Esophagus muscularis mucosa (tissue), 4 donors: ENCODE measurements around the gene FXYD5. TPM values are rescaled to one million over a fixed set of nuclear protein-coding genes. Genes with fewer than 3 reads are reported as not detected.

ENCODE experiments used
- DNase-seq: peaks from one replicate; pipeline ENCODE4 v3.0.0-alpha.2; 2017; ENCODE audit errors: extremely low spot score
- H3K27ac ChIP-seq, 4 donors: fragments of 200-600 bp; sonication (generic); replicated peaks in 1 of 4; 1 replicate in 3 of 4; 2 replicates in 1 of 4; pipeline ENCODE4 v1.5.1; 2016 to 2019; ENCODE audit warnings: mild to moderate bottlenecking in 1 of 4
- H3K27me3 ChIP-seq, 4 donors: fragments of 200-600 bp; sonication (generic); one replicate each; pipeline versions ENCODE4 v1.5.1 to v1.6.0; 2016 to 2019
- H3K36me3 ChIP-seq, 4 donors: fragments of 200-600 bp; sonication (generic); one replicate each; pipeline ENCODE4 v1.5.1; 2016 to 2019
- H3K4me1 ChIP-seq, 4 donors: fragments of 200-600 bp; sonication (generic); one replicate each; pipeline ENCODE4 v1.5.1; 2016 to 2019
- H3K4me3 ChIP-seq, 4 donors: fragments of 200-600 bp; sonication (generic); 1 replicate in 2 of 4; 2 replicates in 2 of 4; pipeline ENCODE4 v1.5.1; 2016 to 2019; ENCODE audit warnings: mild to moderate bottlenecking in 4 of 4, moderate library complexity in 1 of 4
- H3K9me3 ChIP-seq, 4 donors: fragments of 200-600 bp; sonication (generic); 1 replicate in 3 of 4; 2 replicates in 1 of 4; pipeline ENCODE4 v1.5.1; 2016 to 2019
- EP300 ChIP-seq: sonication (generic); formaldehyde crosslinking; IDR thresholded peaks from one replicate; pipeline ENCODE4 v1.6.1; 2017; ENCODE audit warnings: antibody characterized with exemption
- POLR2A ChIP-seq: fragments of 450-650 bp; IDR thresholded peaks from one replicate; pipeline ENCODE4 v1.6.1; 2017; ENCODE audit warnings: antibody characterized with exemption, moderate library complexity, mild to moderate bottlenecking, low read depth
- POLR2AphosphoS5 ChIP-seq, 2 donors: sonication (generic); formaldehyde crosslinking; IDR thresholded peaks; one replicate each; pipeline ENCODE4 v1.6.1; 2017; ENCODE audit warnings: antibody characterized with exemption in 2 of 2
- WGBS: methylation state at CpG from one replicate; pipeline ENCODE4 v1.1.5; 2018; 5-methylcytosine and 5-hydroxymethylcytosine counted together
- intact Hi-C: fragments of 100-400 bp; cut with DNase I; formaldehyde crosslinking; loops from one replicate; pipeline ENCODE4 v1.15.1; 2023
- total RNA-seq, 4 donors: library from RNA; depleted of rRNA; stranded (reverse); fragments of >200 nt; gene quantifications; one replicate each; pipeline versions ENCODE4 v1.1.0 to v1.2.1, GENCODE V29; 2016
- TF ChIP-seq, protein P1 (sequence below), 3 experiments: fragments of 200-600 bp in 2 of 3; fragments of 450-650 bp in 1 of 3; sonication (generic) in 2 of 3; IDR thresholded peaks; one replicate each; pipeline ENCODE4 v1.5.1; 2017 to 2019; ENCODE audit warnings: antibody characterized with exemption in 3 of 3, mild to moderate bottlenecking in 2 of 3, moderate library complexity in 1 of 3

The FXYD5 gene
- total RNA-seq, 4 donors from 2014 or later, result 26.6 to 49.3 (median 43.0) TPM

DNA sequence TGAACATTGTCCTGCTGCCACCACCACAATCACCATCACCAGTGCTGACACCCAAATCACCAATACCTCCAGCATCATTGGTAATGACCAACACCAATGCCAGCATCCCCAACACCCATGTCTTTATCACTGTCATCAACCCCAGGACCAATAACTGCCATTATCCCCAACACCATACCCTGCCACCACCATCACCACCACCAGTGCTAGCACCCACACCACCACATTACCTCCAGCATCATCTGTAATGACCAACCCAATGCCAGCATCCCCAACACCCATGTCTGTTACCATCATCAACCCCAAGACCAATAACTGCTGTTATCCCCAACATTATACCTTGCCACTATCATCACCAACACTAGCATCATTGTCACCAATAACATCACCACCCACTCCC lies 22.3 kb upstream of the FXYD5 start:
- no peak for DNase-seq
- Histone ChIP-seq H3K4me1 (peaks cover 5 to 26% (median 13%) of the 10 kb centered on the region in 4 donors), H3K36me3 (no peaks in the 10 kb centered on the region), H3K27ac (no peak overlapping the region), H3K4me3 (peak overlapping the region; percentile 34 to 50 (median 41)), H3K27me3 (no peaks in the 10 kb centered on the region), H3K9me3 (no peaks in the 10 kb centered on the region)
- TF ChIP-seq POLR2A, result no peak
- TF ChIP-seq EP300, result no peak
- TF ChIP-seq, protein P1, sequence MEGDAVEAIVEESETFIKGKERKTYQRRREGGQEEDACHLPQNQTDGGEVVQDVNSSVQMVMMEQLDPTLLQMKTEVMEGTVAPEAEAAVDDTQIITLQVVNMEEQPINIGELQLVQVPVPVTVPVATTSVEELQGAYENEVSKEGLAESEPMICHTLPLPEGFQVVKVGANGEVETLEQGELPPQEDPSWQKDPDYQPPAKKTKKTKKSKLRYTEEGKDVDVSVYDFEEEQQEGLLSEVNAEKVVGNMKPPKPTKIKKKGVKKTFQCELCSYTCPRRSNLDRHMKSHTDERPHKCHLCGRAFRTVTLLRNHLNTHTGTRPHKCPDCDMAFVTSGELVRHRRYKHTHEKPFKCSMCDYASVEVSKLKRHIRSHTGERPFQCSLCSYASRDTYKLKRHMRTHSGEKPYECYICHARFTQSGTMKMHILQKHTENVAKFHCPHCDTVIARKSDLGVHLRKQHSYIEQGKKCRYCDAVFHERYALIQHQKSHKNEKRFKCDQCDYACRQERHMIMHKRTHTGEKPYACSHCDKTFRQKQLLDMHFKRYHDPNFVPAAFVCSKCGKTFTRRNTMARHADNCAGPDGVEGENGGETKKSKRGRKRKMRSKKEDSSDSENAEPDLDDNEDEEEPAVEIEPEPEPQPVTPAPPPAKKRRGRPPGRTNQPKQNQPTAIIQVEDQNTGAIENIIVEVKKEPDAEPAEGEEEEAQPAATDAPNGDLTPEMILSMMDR (IDR thresholded peaks at IDR 0.05), result no peak
- TF ChIP-seq POLR2AphosphoS5 (IDR thresholded peaks at IDR 0.05), result no peak
- intact Hi-C loops, result no loop called here

DNA sequence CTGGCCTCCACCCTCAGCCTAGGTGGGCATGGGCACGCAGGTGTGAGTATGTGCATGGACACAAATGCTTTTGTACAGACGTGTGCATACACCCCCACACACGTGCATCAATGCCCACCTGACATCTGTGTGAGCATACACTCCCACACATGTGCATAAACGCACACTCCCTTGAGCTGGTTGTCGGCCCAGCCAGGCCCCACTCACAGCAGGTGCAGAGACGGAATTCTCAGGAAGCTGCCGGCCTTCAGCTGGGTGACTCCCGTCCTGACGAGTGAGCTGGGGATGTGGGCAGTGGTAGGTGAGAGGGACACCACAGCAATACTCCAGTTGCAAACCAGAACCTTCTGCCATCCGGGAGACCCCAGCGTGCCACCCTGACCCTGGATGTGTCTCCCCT lies 20.7 kb upstream of the FXYD5 start:
- TF ChIP-seq EP300, result no peak
- no peak for TF ChIP-seq POLR2AphosphoS5 (IDR thresholded peaks at IDR 0.05)
- TF ChIP-seq, protein P1 (IDR thresholded peaks at IDR 0.05), result no peak
- no peak for TF ChIP-seq POLR2A
- Histone ChIP-seq H3K36me3 (no peaks in the 10 kb centered on the region), H3K9me3 (no peaks in the 10 kb centered on the region), H3K27me3 (peaks cover 0 to 12% (median 0%) of the 10 kb centered on the region in 4 donors), H3K4me3 (peak overlapping the region; percentile 34 to 50 (median 41)), H3K27ac (peak overlapping the region; percentile 66 to 87 (median 75)), H3K4me1 (peaks cover 15 to 42% (median 26%) of the 10 kb centered on the region in 4 donors)
- intact Hi-C loops, result no loop called here
- no peak for DNase-seq
- 76% methylated on average over 9 of the region's 11 CpGs for WGBS

DNA sequence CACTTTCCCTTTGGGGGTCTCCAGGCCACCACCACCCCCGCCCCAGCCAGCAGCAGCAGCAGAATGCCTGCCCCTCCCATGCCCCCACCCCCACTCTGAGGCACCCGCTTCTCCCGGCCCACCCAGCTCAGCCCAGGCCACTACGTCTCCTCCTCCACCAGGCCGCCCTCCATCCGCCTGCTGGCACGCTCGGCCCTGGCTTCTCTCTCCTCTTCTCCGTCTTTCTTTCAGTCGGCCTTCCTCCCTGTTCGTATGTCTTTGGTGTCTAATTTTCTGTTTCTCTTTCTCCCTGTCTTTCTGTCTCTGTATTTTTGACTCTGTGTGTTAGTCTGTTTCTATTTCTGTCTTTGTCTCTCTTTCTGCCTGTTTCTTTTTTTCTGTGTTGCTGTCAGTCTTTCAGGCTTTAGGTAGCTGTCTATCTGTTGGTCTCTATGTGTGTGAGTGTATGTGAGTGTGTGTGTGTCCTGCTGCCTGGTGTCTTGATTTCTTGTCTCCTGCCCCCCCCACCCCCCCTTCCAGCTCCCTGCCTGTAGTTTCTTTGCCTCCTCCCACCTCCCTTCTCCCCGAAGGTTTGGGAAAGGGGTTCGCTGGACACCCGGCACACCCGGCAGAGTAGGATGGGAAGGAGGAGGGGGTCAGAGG lies 19.8 kb upstream of the FXYD5 start, which contains the start of gene LGI4:
LGI4 (minus strand) TSS at position 459 of the 642 bp plus-strand sequence; CDS start at position 80, 379 bp downstream.
- peak within 1 kb of the TSS; percentile 66 to 87 (median 75) for H3K27ac ChIP-seq

DNA sequence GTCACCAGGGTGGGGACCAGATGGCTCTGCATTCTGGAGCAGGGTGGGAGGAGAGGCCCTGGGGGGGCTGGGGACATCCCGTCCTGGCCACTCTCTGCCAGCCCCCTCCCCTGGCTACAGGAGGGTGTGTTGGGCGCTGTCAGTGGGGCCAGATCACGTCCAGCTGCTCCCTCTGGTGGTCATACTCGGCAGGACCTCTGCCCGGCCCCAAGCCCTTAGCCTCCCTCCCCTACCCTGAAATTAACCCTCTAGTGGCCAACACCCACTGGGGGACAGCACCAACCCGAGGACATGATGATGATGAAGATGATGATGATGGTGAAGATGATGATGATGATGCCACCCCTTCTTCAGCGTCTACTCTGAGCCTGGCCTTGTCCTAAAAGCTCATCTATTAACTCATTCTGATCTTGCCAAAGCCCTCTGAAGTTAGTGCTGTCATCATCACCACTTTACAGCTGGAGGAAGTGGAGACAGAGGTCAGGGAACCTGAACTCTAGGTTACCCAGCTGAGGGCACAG lies 19.1 kb upstream of the FXYD5 start:
- Histone ChIP-seq H3K36me3 (no peaks in the 10 kb centered on the region), H3K4me3 (peak overlapping the region; percentile 34 to 50 (median 41)), H3K4me1 (peaks cover 24 to 55% (median 41%) of the 10 kb centered on the region in 4 donors), H3K9me3 (no peaks in the 10 kb centered on the region), H3K27ac (peak overlapping the region; percentile 66 to 87 (median 75)), H3K27me3 (peaks cover 0 to 28% (median 2%) of the 10 kb centered on the region in 4 donors)
- intact Hi-C loops, result loop anchor here (1.0 kb wide), 1 partner anchor 21 kb away; no protein-coding TSS in a partner anchor
- TF ChIP-seq EP300 (no peak), POLR2AphosphoS5 (IDR thresholded peaks at IDR 0.05) (peak; percentile 44 to 45), POLR2A (no peak)
- TF ChIP-seq, protein P1 (IDR thresholded peaks at IDR 0.05), result peak; percentile 82 to 87 (median 83)
- WGBS, result 0% methylated on average over 6 of the region's 7 CpGs
- DNase-seq, result no peak

More for the DNA sequence above, 19.8 kb upstream of the FXYD5 start, which contains the start of gene LGI4:
- 43% methylated on average over 15 of the region's 15 CpGs for WGBS
- Histone ChIP-seq H3K4me1 (peaks cover 17 to 48% (median 34%) of the 10 kb centered on the region in 4 donors), H3K36me3 (no peaks in the 10 kb centered on the region), H3K4me3 (peak within 1 kb of the TSS; percentile 34 to 50 (median 41)), H3K9me3 (no peaks in the 10 kb centered on the region), H3K27me3 (peaks cover 0 to 20% (median 0%) of the 10 kb centered on the region in 4 donors)
- TF ChIP-seq EP300, result no peak
- no peak for TF ChIP-seq POLR2A
- TF ChIP-seq, protein P1 (IDR thresholded peaks at IDR 0.05), result no peak
- TF ChIP-seq POLR2AphosphoS5 (IDR thresholded peaks at IDR 0.05), result no peak
- no peak for DNase-seq
- intact Hi-C loops, result loop anchor here (1.0 kb wide), 1 partner anchor 20 kb away; no protein-coding TSS in a partner anchor
